GM18517 (cell line): ENCODE measurements around the gene EXO1.
A peak's percentile ranks its signal among the peaks of the same experiment; 100 is the strongest.

Experiments
- ATAC-seq: cut with Tn5 transposase; IDR thresholded peaks from one replicate; pipeline ENCODE4 v1.9.1; 2021; ENCODE audit warnings: mild to moderate bottlenecking, moderate library complexity; ENCODE audit not compliant: unreplicated experiment

Gene EXO1

DNA sequence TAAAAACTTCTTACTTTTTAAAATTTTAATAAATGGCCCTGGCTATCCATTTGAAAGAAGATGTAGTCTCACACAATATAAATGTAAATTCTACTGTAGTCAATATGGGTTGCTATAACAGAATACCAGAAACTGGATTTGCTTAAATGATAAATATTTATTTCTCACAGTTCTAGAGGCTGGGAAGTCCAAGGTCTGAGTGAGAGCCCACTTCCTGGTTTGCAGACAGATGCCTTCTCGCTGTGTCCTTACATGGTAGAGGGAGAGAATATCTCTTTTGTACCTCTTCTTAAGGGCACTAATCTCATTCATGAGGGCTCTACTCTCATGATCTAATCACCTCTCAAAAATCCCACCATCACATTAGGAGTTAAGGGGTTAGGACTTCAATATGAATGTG lies 35.2 kb downstream of the EXO1 start:
- no peak for ATAC-seq

DNA sequence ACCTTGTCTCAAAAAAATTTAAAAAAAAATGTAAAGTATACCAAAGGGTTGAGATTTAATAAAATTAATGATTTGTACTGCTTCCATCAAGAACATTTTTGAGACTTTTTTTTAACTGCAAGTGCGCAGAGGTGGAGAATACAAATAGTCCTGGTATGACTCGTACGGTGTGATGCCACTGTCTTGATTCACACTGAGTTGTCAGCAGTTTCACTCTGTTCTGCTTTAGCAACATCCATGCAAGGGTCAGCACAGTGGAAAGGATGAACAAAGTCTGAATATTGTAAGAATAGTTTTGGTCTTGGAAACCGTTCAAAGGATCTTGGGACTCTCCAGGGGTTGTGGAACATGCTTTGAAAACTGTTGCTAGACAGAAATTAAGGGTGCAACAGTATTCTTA lies 40.2 kb downstream of the EXO1 start:
- ATAC-seq: no peak

DNA sequence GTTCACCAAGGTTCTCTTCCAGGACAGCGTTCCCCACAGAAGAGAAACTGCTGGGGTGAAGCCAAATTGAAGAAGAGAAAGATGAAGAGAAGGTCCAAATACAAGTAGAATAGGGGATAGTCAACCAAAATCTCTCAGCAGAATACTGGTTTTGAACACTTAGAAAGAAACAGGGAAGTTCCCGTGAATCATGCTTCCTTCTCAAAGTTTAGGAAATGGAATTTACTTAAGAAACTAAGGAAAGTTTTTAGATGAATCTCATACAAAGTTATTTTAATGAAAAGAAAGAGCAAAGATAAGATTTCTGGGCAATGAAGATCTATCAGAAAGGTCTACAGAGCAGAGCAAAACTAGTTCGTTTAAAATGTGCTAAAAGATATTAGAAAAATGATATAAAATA lies 43.3 kb downstream of the EXO1 start:
- no peak for ATAC-seq

DNA sequence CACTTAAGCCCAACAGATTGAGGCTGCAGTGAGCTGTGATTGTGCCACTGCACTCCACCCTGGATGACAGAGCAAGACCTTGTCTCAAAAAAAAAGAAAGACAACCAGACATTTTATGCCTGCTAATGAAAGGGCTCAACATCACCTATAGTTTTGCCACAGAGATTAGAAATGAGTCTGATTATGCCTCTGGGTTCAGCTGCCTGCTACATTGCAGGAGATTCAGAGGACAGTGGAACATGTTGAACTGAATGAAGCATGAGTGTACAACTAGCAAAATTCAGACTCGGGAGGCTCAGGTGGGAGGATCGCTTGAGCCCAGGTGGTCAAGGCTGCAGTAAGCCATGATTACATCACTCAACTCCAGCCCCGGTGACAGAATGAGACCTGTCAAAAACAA lies 46.0 kb downstream of the EXO1 start:
- no peak for ATAC-seq

DNA sequence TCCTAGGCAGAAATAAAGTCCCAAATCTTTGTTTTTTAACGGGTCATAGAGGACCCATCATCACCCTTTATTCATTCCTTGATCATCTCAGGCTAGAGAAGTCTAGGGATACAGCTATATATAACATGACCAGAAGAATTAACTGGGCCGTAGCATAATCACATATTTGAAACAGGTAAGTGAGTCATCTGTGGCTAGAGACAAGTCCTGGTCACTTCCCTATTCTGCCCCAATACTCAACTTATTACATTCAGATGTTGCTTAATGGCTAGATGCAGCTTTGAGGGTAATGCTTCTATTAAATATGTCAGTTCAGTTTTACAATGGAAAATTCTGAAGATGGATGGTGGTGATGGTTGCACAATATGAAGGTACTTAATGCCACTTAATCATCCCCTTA lies 47.0 kb downstream of the EXO1 start:
- peak; percentile 59 for ATAC-seq

DNA sequence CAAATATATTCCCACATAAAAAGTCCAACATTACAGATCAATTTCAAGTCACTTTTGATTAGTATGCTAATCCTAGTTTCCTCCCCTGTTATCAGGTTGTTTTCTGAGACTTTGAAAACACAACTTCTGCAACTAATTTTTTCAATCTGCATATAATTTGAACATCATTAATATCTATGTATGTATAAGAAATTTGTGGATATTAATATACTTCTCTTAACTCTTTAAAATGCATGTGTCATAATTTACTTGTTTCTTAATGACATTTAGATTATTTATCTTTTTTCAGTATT lies 48.6 kb downstream of the EXO1 start:
- no peak for ATAC-seq

DNA sequence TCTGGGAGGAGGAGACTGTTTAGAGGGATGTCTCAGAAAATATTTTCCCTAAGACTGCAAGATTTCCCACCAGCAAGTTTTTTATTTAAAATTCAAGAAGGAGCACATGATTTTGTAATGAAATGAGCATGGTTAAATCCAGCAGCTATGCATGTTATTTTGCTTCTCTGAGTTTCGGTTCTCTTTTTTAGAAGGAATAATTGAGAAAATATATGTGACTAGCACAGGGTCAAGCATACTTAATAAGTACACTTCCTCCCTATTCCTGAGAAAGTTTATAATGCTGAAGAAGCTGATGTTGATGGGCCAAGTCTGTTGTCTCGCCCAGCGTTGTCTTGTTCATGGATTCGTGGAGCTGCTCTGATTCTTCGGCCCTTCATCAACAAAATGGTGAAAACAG lies 51.2 kb downstream of the EXO1 start:
- ATAC-seq: no peak

DNA sequence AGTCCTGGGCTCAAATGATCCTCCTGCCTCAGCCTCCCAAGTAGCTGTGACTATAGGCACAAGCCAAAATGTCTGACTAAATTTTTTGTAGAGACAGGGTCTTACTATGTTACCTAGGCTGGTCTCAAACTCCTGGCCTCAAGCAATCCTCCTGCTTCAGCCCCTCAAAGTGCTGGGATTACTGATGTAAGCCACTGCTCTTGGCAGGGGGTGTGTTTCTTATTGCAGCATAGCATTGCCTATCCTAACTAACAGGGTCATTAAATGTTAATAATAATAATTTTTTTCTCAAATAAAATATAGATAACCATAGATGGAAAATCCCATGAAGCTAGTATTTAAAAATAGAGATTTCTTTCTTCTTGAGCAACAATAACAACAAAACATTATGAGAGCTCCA lies 52.4 kb downstream of the EXO1 start:
- ATAC-seq: no peak

DNA sequence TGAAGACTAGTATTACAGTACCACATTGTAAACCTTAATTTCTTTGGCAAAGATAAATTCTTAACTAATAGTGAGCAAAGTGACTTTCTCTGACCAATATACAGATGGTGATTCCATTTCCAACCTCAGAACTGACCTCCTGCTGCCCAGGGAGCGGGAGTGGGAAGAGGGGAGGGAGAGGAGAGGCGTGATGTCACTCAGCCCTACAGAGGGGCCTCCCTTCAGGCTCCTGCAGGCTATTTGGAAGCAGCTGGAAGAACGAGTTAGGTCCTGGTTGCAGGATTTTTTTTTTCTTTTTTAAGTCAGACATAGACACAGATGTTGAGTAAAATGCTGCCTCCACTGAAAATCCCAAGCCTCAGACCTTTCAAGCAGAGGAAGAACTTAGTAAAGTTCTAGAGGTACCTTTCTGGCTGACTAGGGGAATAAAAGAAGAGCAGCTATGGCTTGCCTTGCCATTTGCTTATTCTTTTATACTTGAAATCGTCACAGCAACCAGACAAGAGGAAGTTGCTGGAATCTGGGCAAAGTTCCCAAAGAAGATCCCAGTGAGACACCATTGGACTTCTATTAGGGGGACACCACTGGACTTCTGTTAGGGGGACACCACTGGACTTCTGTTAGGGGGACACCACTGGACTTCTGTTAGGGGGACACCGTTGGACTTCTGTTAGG lies 54.5 kb downstream of the EXO1 start:
- ATAC-seq: no peak

DNA sequence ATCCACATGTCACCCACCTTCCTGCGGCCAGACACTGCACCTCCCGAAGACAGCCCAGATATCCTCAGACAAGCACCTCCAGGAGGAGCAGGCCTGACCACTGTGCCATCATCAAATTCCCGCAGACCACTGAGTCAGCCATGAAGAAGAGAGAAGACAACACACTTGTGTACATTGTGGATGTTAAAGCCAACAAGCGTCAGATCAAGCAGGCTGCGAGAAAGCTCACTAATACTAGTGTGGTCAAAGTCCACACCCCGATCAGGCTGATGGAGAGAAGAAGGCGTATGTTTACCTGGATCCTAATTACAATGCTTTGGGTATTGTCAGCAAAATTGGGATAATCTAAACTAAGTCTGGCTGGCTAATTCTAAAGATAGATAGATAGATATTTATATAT lies 68.2 kb downstream of the EXO1 start:
- ATAC-seq: no peak

DNA sequence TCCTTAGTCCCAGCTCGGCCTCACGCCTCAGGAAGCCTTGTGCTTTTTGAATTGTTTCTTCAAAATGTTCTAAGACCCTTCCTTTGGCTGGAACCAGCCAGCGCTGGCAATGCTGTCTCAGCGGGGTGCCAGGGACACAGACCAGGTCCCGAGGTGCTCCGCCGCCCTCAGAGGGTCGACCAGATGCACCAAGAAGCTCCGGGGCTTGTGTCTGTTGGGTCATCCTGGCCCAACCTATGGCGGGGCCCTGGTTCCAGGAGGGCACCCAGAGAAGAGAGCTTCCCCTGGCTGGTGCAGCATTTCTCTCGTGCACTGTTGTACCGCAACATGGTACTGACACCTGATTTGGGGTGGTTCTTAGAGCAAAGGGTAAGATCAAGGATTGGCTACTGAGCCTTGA lies 69.5 kb downstream of the EXO1 start:
- ATAC-seq: no peak

DNA sequence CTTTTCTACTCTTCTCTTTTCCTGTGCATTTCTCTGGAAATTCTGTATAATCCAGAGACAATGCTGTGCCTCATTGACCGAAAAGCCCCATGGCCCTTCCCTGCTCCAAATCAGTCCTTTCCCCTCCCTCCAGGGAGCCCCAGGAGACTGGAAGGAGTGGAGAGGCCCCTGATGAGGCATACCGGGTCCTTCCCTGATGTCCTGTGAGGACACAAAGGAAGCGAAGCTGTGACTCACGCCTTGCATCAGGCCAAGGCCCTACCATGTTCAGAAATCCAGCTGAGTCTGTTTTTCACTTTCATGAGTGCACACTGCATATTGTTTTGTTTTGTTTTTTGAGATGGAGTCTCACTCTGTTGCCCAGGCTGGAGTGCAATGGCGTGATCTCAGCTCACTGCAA lies 70.9 kb downstream of the EXO1 start:
- ATAC-seq: no peak

DNA sequence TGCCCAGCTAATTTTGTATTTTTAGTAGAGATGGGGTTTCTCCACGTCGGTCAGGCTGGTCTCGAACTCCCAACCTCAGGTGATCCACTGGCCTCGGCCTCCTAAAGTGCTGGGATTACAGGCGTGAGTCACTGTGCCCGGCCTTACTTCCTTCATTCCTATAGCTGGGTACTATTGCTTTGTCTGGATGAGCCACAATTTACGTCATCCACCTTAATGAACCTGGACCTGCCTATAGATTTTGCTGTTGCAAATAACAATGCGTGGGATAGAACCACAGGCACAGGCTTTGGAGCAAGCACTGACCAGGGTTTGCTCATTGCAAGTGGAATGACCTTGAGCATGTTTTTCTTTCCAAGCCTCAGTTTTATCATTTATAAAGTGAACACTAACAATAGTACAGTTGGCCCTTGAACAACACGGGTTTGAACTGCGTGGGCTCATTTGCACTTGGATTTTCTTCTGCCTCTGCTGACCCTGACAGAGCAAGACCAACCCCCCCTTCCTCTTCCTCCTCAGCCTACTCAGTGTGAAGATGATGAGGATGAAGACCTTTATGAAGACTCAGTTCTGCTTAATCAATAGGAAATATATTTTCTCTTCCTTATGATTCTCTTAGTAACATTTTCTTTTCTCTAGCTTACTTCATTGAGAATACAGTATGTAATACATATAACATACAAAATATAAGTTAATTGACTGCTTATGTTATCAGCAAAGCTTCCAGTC lies 76.2 kb downstream of the EXO1 start:
- no peak for ATAC-seq

DNA sequence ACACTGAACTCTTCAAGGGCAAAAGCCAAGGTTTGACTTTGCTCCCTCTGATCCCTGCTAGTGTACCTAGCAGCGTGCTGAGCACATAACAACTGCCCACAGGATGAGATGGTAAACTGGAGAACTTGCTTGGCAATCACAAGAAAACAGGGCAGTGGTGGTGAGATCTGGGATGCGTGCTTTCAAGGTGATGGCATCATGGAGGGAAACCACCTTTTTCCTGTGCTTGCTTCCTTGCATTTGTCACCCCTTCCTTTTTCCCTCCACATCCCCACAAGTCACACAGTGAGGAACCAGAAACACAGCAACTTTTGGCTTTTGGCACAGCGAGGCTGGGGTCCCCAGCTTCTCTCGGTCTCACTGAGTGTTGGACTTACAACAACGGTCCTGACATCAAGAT lies 78.1 kb downstream of the EXO1 start:
- no peak for ATAC-seq

DNA sequence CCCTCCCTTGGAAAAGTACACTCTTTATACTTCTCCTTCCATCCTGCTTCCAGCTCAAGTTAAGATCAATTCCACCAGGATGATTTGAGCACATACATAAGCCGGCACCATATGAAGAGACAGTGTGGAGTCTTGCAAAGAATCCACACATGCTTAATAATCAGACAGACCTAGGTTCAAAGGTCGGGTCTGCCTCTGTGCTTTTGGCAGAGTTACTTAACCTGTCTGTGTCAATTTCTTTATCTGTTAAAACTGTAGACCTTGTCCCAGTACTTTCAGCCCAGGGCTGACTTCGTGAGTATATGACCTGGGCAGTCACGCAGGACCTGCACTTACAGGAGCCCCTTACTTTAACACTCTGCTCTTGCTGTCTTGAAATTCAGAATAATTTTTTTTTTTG lies 79.3 kb downstream of the EXO1 start:
- ATAC-seq: no peak

DNA sequence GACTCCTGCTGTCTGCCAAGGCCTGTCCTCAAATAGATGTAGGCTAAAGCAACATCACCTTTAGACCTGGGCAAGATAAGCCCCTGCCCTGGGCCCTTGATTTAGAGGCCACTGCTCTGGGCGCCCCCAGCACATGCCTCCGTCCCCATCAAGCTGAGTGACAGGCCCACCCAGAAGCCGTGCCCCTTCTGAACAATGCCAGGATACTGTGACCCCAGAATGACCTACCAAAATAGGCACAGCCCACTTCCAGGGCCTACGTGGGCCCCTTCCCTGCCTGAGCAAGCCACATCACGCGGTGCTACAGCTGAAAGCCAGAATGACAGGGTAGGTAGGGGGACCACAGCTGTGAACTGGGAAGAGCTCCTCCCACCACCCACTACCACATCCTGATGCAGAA lies 84.8 kb downstream of the EXO1 start:
- no peak for ATAC-seq

DNA sequence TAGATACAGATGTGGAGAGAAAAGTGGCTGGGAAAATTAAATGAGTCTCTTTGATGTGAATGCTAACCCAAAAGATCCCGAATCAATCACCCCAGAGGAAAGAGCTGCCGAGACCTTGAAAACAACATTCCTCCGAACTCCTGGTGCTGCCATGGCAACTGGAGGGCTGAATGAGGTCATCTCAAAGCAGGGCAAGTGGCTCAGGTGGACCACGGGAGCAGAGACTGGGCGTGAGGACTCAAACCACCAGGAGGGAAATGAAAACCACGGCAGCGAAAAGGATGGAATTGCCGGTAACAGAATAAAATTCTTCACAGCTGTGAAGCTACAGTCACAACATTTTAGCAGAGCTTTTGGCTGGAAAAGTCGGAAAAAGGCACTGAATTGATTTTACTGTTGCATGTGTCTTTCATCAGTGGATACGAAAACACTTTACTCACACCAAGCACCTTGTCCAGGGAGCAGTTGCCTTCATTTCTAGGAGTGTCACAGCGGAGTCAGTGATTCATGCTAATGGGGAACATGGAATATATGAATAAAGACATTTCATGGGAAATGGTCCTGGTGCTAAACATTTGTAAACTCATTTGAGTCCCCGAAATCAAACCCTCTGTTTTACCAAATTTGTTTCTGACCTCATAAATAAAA lies 86.3 kb downstream of the EXO1 start:
- no peak for ATAC-seq

DNA sequence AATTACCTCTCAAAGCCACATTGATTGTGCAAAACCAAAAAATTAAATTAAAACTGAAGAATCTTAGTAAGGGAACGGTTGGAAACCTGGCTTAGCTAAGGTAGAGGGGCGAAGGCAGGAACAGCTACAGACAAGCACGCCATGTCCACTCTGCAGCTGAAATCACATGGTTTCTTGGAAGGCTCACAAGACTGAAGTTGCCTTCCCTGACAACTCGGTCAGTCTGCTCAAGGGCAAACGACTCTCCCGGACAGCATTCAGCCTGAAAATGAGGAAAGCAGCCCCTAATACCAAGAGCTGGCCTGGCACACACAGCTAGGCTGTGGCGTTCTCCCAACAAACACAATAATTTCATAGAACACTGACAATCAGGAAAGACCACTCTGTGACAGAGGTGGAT lies 86.9 kb downstream of the EXO1 start:
- no peak for ATAC-seq
